Spleen (tissue), 11 donors: ENCODE data around the gene HPS4. TPM values are rescaled to one million over a fixed set of nuclear protein-coding genes. Genes with fewer than 3 reads are reported as not detected.
A peak's percentile ranks its signal among the peaks of the same experiment; 100 is the strongest.

ENCODE experiments used
- DNase-seq: peaks from one replicate; pipeline ENCODE4 v3.0.0-alpha.2; 2020
- H3K27ac ChIP-seq, 8 donors: fragments of 200-600 bp; sonication (generic) in 7 of 8; 1 replicate in 4 of 8; 2 replicates in 4 of 8; pipeline versions ENCODE4 v1.5.0 to v1.8.0; 2016 to 2021; ENCODE audit warnings: inconsistent platforms in 4 of 8, mild to moderate bottlenecking in 4 of 8, moderate library complexity in 1 of 8
- H3K27me3 ChIP-seq, 7 donors: fragments of 200-600 bp; sonication (generic) in 6 of 7; replicated peaks in 1 of 7; 1 replicate in 4 of 7; 2 replicates in 3 of 7; pipeline versions ENCODE4 v1.5.0 to v1.8.0; 2016 to 2021; ENCODE audit warnings: inconsistent platforms in 3 of 7, mild to moderate bottlenecking in 1 of 7
- H3K36me3 ChIP-seq, 6 donors: fragments of 200-600 bp; sonication (generic) in 5 of 6; 1 replicate in 4 of 6; 2 replicates in 2 of 6; pipeline versions ENCODE4 v1.5.0 to v1.8.0; 2016 to 2021; ENCODE audit warnings: inconsistent platforms in 2 of 6
- H3K4me1 ChIP-seq, 6 donors: fragments of 200-600 bp; sonication (generic) in 5 of 6; 1 replicate in 3 of 6; 2 replicates in 3 of 6; pipeline versions ENCODE4 v1.5.0 to v1.8.0; 2016 to 2021; ENCODE audit warnings: inconsistent platforms in 3 of 6
- H3K4me3 ChIP-seq, 8 donors: fragments of 200-600 bp; sonication (generic) in 7 of 8; 1 replicate in 4 of 8; 2 replicates in 4 of 8; pipeline versions ENCODE4 v1.5.0 to v1.8.0; 2016 to 2021; ENCODE audit warnings: inconsistent platforms in 4 of 8, mild to moderate bottlenecking in 4 of 8, moderate library complexity in 2 of 8
- H3K9me3 ChIP-seq, 8 donors: fragments of 200-600 bp; sonication (generic) in 7 of 8; 1 replicate in 4 of 8; 2 replicates in 4 of 8; pipeline versions ENCODE4 v1.5.0 to v1.8.0; 2016 to 2021; ENCODE audit warnings: inconsistent platforms in 4 of 8
- CTCF ChIP-seq, 11 experiments: fragments of 200-600 bp in 7 of 11; fragments of 450-650 bp in 4 of 11; sonication (generic) in 4 of 11; IDR thresholded peaks in 8 of 11; conservative IDR thresholded peaks in 3 of 11; 1 replicate in 7 of 11; 2 replicates in 4 of 11; pipeline versions ENCODE4 v1.4.0 to v1.8.0; 2016 to 2021; ENCODE audit warnings: antibody characterized with exemption in 11 of 11, inconsistent platforms in 4 of 11, mild to moderate bottlenecking in 1 of 11
- POLR2A ChIP-seq, 3 donors: fragments of 450-650 bp; IDR thresholded peaks; one replicate each; pipeline ENCODE4 v1.5.1; 2017; ENCODE audit warnings: antibody characterized with exemption in 3 of 3, mild to moderate bottlenecking in 1 of 3
- POLR2AphosphoS5 ChIP-seq, 3 donors: sonication (generic); formaldehyde crosslinking; IDR thresholded peaks; one replicate each; pipeline ENCODE4 v1.5.1; 2017; ENCODE audit warnings: antibody characterized with exemption in 3 of 3
- WGBS, 5 donors: extraction: QIAGEN DNeasy Blood & Tissue Kit in 3 of 5; methylation state at CpG; one replicate each; pipeline versions ENCODE4 v1.1.5 to v1.1.7; 2013 to 2018; 5-methylcytosine and 5-hydroxymethylcytosine counted together
- intact Hi-C: fragments of 100-400 bp; cut with DNase I; formaldehyde crosslinking; loops from one replicate; pipeline ENCODE4 v1.15.0; 2023; ENCODE audit warnings: low total_unique reads
- polyA plus RNA-seq, 3 donors: library from polyadenylated mRNA; stranded (reverse); fragments of 200-250 nt; gene quantifications; one replicate each; pipeline ENCODE4 v1.2.1, GENCODE V29; 2013
- total RNA-seq, 7 donors: library from RNA; depleted of rRNA in 3 of 7; stranded (reverse); fragments of >200 nt in 3 of 7; fragmentation: NEBNext Ultra II Directional in 4 of 7; extraction: Animal tissue kit (Norgen Biotek cat#: 25700) in 4 of 7; gene quantifications; one replicate each; pipeline versions ENCODE4 v1.1.0 to v1.2.1, GENCODE V29; 2016 to 2021
- donor health status: healthy with polysubstance abuse.
- donor health status: DM: no; HTN: no; CAD: no; lungs with moderate emphysema.
- donor health status: DM: no; HTN: no; CAD: no.
- donor health status: Bipolar disorder and iron deficiency.
- donor health status: healthy.
- donor health status: DM: no; HTN: no; CAD: no.
- donor health status: DM: yes; HTN: yes; CAD: no.

HPS4 gene
- total and polyA plus RNA-seq, 10 donors = 15.2 to 56.6 (median 37.5) TPM

GRCh38 chr22:26496456-26496855, 12.9 kb upstream of the HPS4 start:
- Histone ChIP-seq H3K4me1 (peaks cover 0 to 10% (median 0%) of the 10 kb centered on the region in 6 donors), H3K36me3 (peaks cover 4 to 100% (median 99%) of the 10 kb centered on the region in 6 donors)
- WGBS, 5 donors = 88 to 97% (median 93%) methylated on average over 4 of the region's 4 CpGs

GRCh38 chr22:26494506-26494905, 10.9 kb upstream of the HPS4 start:
- intact Hi-C loops = no loop called here
- H3K4me1 ChIP-seq = peaks cover 0 to 10% (median 0%) of the 10 kb centered on the region in 6 donors
- no peak overlapping the region for H3K27ac ChIP-seq
- H3K9me3 ChIP-seq = no peaks in the 10 kb centered on the region
- H3K36me3 ChIP-seq = peaks cover 6 to 100% (median 98%) of the 10 kb centered on the region in 6 donors
- H3K27me3 ChIP-seq = no peaks in the 10 kb centered on the region
- TF ChIP-seq POLR2A (IDR thresholded peaks at IDR 0.05) (no peak), POLR2AphosphoS5 (IDR thresholded peaks at IDR 0.05) (no peak), CTCF (IDR thresholded peaks at IDR 0.05 in 8 of 11, conservative IDR thresholded peaks at IDR 0.05 in 3 of 11) (no peak)
- DNase-seq = no peak
- no peak overlapping the region for H3K4me3 ChIP-seq

More at GRCh38 chr22:26496456-26496855, 12.9 kb upstream of the HPS4 start:
- H3K27ac ChIP-seq = no peak overlapping the region
- TF ChIP-seq POLR2A (IDR thresholded peaks at IDR 0.05) (no peak), CTCF (IDR thresholded peaks at IDR 0.05 in 8 of 11, conservative IDR thresholded peaks at IDR 0.05 in 3 of 11) (no peak), POLR2AphosphoS5 (IDR thresholded peaks at IDR 0.05) (no peak)
- no peaks in the 10 kb centered on the region for H3K27me3 ChIP-seq
- no peak for DNase-seq
- intact Hi-C loops = no loop called here
- no peak overlapping the region for H3K4me3 ChIP-seq
- no peaks in the 10 kb centered on the region for H3K9me3 ChIP-seq

- Histone ChIP-seq H3K36me3 (peaks cover 6 to 100% (median 98%) of the 10 kb centered on the region in 6 donors), H3K4me1 (peaks cover 0 to 10% (median 0%) of the 10 kb centered on the region in 6 donors), H3K4me3 (no peak overlapping the region), H3K27ac (no peak overlapping the region), H3K9me3 (no peaks in the 10 kb centered on the region), H3K27me3 (no peaks in the 10 kb centered on the region)
- intact Hi-C loops = no loop called here
- no peak for DNase-seq
- 91 to 97% (median 94%) methylated on average over 9 of the region's 9 CpGs for WGBS, 5 donors
- TF ChIP-seq CTCF (IDR thresholded peaks at IDR 0.05 in 8 of 11, conservative IDR thresholded peaks at IDR 0.05 in 3 of 11) = no peak
- peak in 2 of 3 donors; percentile 1 to 7 for TF ChIP-seq POLR2AphosphoS5 (IDR thresholded peaks at IDR 0.05)
Measured at GRCh38 chr22:26492220-26492619, 8.6 kb upstream of the HPS4 start.

- Histone ChIP-seq H3K27me3 (no peaks in the 10 kb centered on the region), H3K4me3 (no peak overlapping the region), H3K4me1 (peaks cover 8 to 32% (median 20%) of the 10 kb centered on the region in 6 donors), H3K9me3 (no peaks in the 10 kb centered on the region), H3K36me3 (peaks cover 2 to 91% (median 79%) of the 10 kb centered on the region in 6 donors), H3K27ac (no peak overlapping the region)
- no peak for TF ChIP-seq POLR2AphosphoS5 (IDR thresholded peaks at IDR 0.05)
- TF ChIP-seq POLR2A (IDR thresholded peaks at IDR 0.05) = no peak
- no peak for TF ChIP-seq CTCF (IDR thresholded peaks at IDR 0.05 in 8 of 11, conservative IDR thresholded peaks at IDR 0.05 in 3 of 11)
- no peak for DNase-seq
- intact Hi-C loops = loop anchor here (10.0 kb wide), 1 partner anchor 175 kb away; no protein-coding TSS in a partner anchor
- 66 to 81% (median 75%) methylated on average over 4 of the region's 4 CpGs for WGBS, 5 donors
Measured at GRCh38 chr22:26489447-26490036, 6.0 kb upstream of the HPS4 start.
